A549 (cell line): ENCODE results near the gene TKTL1. TPM values are rescaled to one million over a fixed set of nuclear protein-coding genes. Genes with fewer than 3 reads are reported as not detected.

Source experiments
- ATAC-seq, 2 experiments: fragments of 200-7000 bp in 1 of 2; fragments of >200 bp in 1 of 2; cut with Nextera tagmentation in 1 of 2; cut with Tn5 transposase in 1 of 2; 3 replicates each; pipeline versions ENCODE4 v1.8.0 to v1.9.1; 2018 to 2020; ENCODE audit warnings: mild to moderate bottlenecking in 1 of 2, moderate library complexity in 1 of 2
- CTCF ChIA-PET: fragments of 300-600 bp; sonication (Branson Sonifier 250); formaldehyde crosslinking; extraction: SDS; loops from one replicate; lab custom pipeline; 2021; ENCODE audit warnings: antibody characterized with exemption, inconsistent platforms; lab: Yijun Ruan, JAX
- POLR2A ChIA-PET: fragments of 350-600 bp; formaldehyde crosslinking; extraction: SDS; loops from one replicate; lab custom pipeline; 2021; ENCODE audit warnings: antibody characterized with exemption, inconsistent platforms; lab: Yijun Ruan, JAX
- DNase-seq, 2 experiments: peaks; one replicate each; pipeline versions ENCODE4 v3.0.0 to v3.0.0-alpha.2; 2011 to 2016; ENCODE audit warnings: low read depth in 1 of 2, low spot score in 1 of 2
- FAIRE-seq: peaks from 2 replicates; lab custom pipeline; 2011; peaks lifted over from hg19 to GRCh38; lab: Jason Lieb, UNC
- H3K27ac ChIP-seq, 2 experiments: fragments of >200 bp; sonication (Bioruptor Twin); formaldehyde crosslinking; 3 replicates each; pipeline ENCODE4 v1.5.1; 2016 to 2017
- H3K4me1 ChIP-seq: fragments of >200 bp; sonication (Bioruptor Twin); formaldehyde crosslinking; 3 replicates; pipeline ENCODE4 v1.6.1; 2016
- H3K4me2 ChIP-seq: fragments of >200 bp; sonication (Bioruptor Twin); formaldehyde crosslinking; 3 replicates; pipeline ENCODE4 v1.6.1; 2016
- H3K4me3 ChIP-seq: fragments of >200 bp; sonication (Bioruptor Twin); formaldehyde crosslinking; 3 replicates; pipeline ENCODE4 v1.5.1; 2016
- H3K9me3 ChIP-seq: fragments of >200 bp; sonication (Bioruptor Twin); formaldehyde crosslinking; 3 replicates; pipeline ENCODE4 v1.6.1; 2016
- BCL3 ChIP-seq: fragments of >200 bp; sonication (Bioruptor Twin); formaldehyde crosslinking; IDR thresholded peaks from 3 replicates; pipeline ENCODE4 v1.6.1; 2016
- CBX2 ChIP-seq: fragments of 200-600 bp; sonication (generic); IDR thresholded peaks from 2 replicates; pipeline ENCODE4 v1.6.1; 2016; ENCODE audit warnings: low read depth, mild to moderate bottlenecking, borderline replicate concordance
- CBX8 ChIP-seq: fragments of 200-600 bp; sonication (generic); IDR thresholded peaks from 2 replicates; pipeline ENCODE4 v1.6.1; 2016
- CHD4 ChIP-seq: fragments of 200-600 bp; sonication (generic); IDR thresholded peaks from 2 replicates; pipeline ENCODE4 v1.6.1; 2016; ENCODE audit warnings: antibody characterized with exemption, mild to moderate bottlenecking, borderline replicate concordance
- EHF ChIP-seq: fragments of 250-450 bp; sonication (Bioruptor Pico); IDR thresholded peaks from 2 replicates; pipeline ENCODE4 v1.5.0; 2020; ENCODE audit warnings: mild to moderate bottlenecking
- EHMT2 ChIP-seq: fragments of 200-600 bp; sonication (generic); IDR thresholded peaks from 2 replicates; pipeline ENCODE4 v1.6.1; 2016; ENCODE audit warnings: antibody characterized with exemption, low read depth, mild to moderate bottlenecking, moderate library complexity
- EP300 ChIP-seq, 2 experiments: fragments of >200 bp; sonication (Bioruptor Twin); formaldehyde crosslinking; IDR thresholded peaks; 2 replicates in 1 of 2; 3 replicates in 1 of 2; pipeline ENCODE4 v1.6.1; 2016 to 2017
- ESRRA ChIP-seq: fragments of 150-350 bp; IDR thresholded peaks from 2 replicates; pipeline ENCODE4 v1.6.1; 2014; ENCODE audit warnings: mild to moderate bottlenecking, low read length, borderline replicate concordance
- FOSB ChIP-seq: fragments of 250-450 bp; sonication (Bioruptor Pico); IDR thresholded peaks from 2 replicates; pipeline ENCODE4 v1.5.0; 2020; ENCODE audit warnings: mild to moderate bottlenecking, moderate library complexity
- FOSL2 ChIP-seq, 2 experiments: fragments of 450-650 bp in 1 of 2; fragments of >200 bp in 1 of 2; sonication (Bioruptor Twin) in 1 of 2; formaldehyde crosslinking; IDR thresholded peaks; 2 replicates each; pipeline versions ENCODE4 v1.5.0 to v1.6.1; 2016 to 2020; ENCODE audit warnings: mild to moderate bottlenecking in 1 of 2, moderate library complexity in 1 of 2
- FOXS1 ChIP-seq: fragments of 250-450 bp; sonication (Bioruptor Pico); IDR thresholded peaks from 2 replicates; pipeline ENCODE4 v1.5.0; 2020; ENCODE audit warnings: mild to moderate bottlenecking, moderate library complexity
- HDAC2 ChIP-seq: fragments of 200-600 bp; sonication (generic); IDR thresholded peaks from 2 replicates; pipeline ENCODE4 v1.6.1; 2016
- HES2 ChIP-seq: fragments of >200 bp; sonication (Bioruptor Twin); formaldehyde crosslinking; IDR thresholded peaks from 2 replicates; pipeline ENCODE4 v1.6.1; 2016
- HMGXB4 ChIP-seq: fragments of 250-450 bp; sonication (Bioruptor Pico); IDR thresholded peaks from 2 replicates; pipeline ENCODE4 v1.5.0; 2021; ENCODE audit warnings: mild to moderate bottlenecking, moderate library complexity, borderline replicate concordance
- HOXA7 ChIP-seq: fragments of 250-450 bp; sonication (Bioruptor Pico); IDR thresholded peaks from 2 replicates; pipeline ENCODE4 v1.5.0; 2020; ENCODE audit warnings: mild to moderate bottlenecking, moderate library complexity
- HOXB13 ChIP-seq: fragments of 250-450 bp; sonication (Bioruptor Pico); IDR thresholded peaks from 2 replicates; pipeline ENCODE4 v1.5.0; 2020; ENCODE audit warnings: low read depth, mild to moderate bottlenecking, moderate library complexity
- JUN ChIP-seq, 2 experiments: fragments of >200 bp; sonication (Bioruptor Twin); formaldehyde crosslinking; IDR thresholded peaks; 2 replicates in 1 of 2; 3 replicates in 1 of 2; pipeline ENCODE4 v1.6.1; 2016 to 2017
- JUNB ChIP-seq: fragments of >200 bp; sonication (Bioruptor Twin); formaldehyde crosslinking; IDR thresholded peaks from 2 replicates; pipeline ENCODE4 v1.6.1; 2016
- KDM1A ChIP-seq: fragments of 200-600 bp; sonication (generic); IDR thresholded peaks from 2 replicates; pipeline ENCODE4 v1.6.1; 2016; ENCODE audit warnings: low read depth, mild to moderate bottlenecking
- KDM5A ChIP-seq: fragments of 200-600 bp; sonication (generic); IDR thresholded peaks from 2 replicates; pipeline ENCODE4 v1.6.1; 2016; ENCODE audit warnings: antibody characterized with exemption, mild to moderate bottlenecking
- MAFK ChIP-seq: fragments of 450-650 bp; IDR thresholded peaks from 2 replicates; pipeline ENCODE4 v1.6.1; 2014; ENCODE audit not compliant: partially characterized antibody
- MAZ ChIP-seq: fragments of 150-350 bp; IDR thresholded peaks from 2 replicates; pipeline ENCODE4 v1.6.1; 2014; ENCODE audit warnings: antibody characterized with exemption, low read depth, low read length, borderline replicate concordance
- NFE2L2 ChIP-seq: fragments of 150-350 bp; conservative IDR thresholded peaks from 2 replicates; pipeline ENCODE4 v1.6.1; 2014; ENCODE audit warnings: low read length
- NR3C1 ChIP-seq: fragments of >200 bp; sonication (Bioruptor Twin); formaldehyde crosslinking; IDR thresholded peaks from 3 replicates; pipeline ENCODE4 v1.6.1; 2017
- PHF8 ChIP-seq: fragments of 200-600 bp; sonication (generic); IDR thresholded peaks from 2 replicates; pipeline ENCODE4 v1.6.1; 2016; ENCODE audit warnings: low read depth, mild to moderate bottlenecking, antibody characterized with exemption, moderate library complexity, borderline replicate concordance
- POLR2AphosphoS2 ChIP-seq: conservative IDR thresholded peaks from 2 replicates; pipeline ENCODE4 v1.6.1; 2012; ENCODE audit warnings: low read length, improper control_type of control experiment, inconsistent platforms
- RARB ChIP-seq: fragments of 250-450 bp; sonication (Bioruptor Pico); IDR thresholded peaks from 2 replicates; pipeline ENCODE4 v1.8.0; 2021; ENCODE audit warnings: mild to moderate bottlenecking, moderate library complexity
- RCOR1 ChIP-seq: fragments of 150-350 bp; IDR thresholded peaks from 2 replicates; pipeline ENCODE4 v1.6.1; 2014; ENCODE audit warnings: antibody characterized with exemption, low read length, low read depth
- RNF2 ChIP-seq: fragments of 200-600 bp; sonication (generic); IDR thresholded peaks from 2 replicates; pipeline ENCODE4 v1.6.1; 2016; ENCODE audit warnings: low read depth, mild to moderate bottlenecking, antibody characterized with exemption, moderate library complexity, borderline replicate concordance
- SMC3 ChIP-seq: fragments of >200 bp; sonication (Bioruptor Twin); formaldehyde crosslinking; IDR thresholded peaks from 3 replicates; pipeline ENCODE4 v1.6.1; 2018; ENCODE audit warnings: inconsistent platforms
- SREBF2 ChIP-seq: fragments of 450-650 bp; IDR thresholded peaks from 2 replicates; pipeline ENCODE4 v1.6.1; 2014; ENCODE audit warnings: mild to moderate bottlenecking, moderate library complexity
- TFCP2L1 ChIP-seq: fragments of 250-450 bp; sonication (Bioruptor Pico); IDR thresholded peaks from 2 replicates; pipeline ENCODE4 v1.5.0; 2021; ENCODE audit warnings: mild to moderate bottlenecking
- TP53 ChIP-seq: fragments of 250-450 bp; sonication (Bioruptor Pico); IDR thresholded peaks from 2 replicates; pipeline ENCODE4 v1.5.0; 2021; ENCODE audit warnings: mild to moderate bottlenecking, moderate library complexity
- ZFP36 ChIP-seq: fragments of 450-650 bp; IDR thresholded peaks from 2 replicates; pipeline ENCODE4 v1.6.1; 2014; ENCODE audit warnings: borderline replicate concordance; ENCODE audit not compliant: partially characterized antibody
- ZNF302 ChIP-seq: fragments of 250-450 bp; sonication (Bioruptor Pico); IDR thresholded peaks from 2 replicates; pipeline ENCODE4 v1.9.0; 2021; ENCODE audit warnings: inconsistent platforms, mild to moderate bottlenecking, moderate library complexity
- ZSCAN20 ChIP-seq: fragments of 250-450 bp; sonication (Bioruptor Pico); IDR thresholded peaks from 2 replicates; pipeline ENCODE4 v1.8.0; 2022; ENCODE audit warnings: mild to moderate bottlenecking, moderate library complexity
- WGBS: methylation state at CpG from one replicate; pipeline ENCODE4 v1.1.6; 2017; ENCODE audit errors: missing lambda C conversion rate; 5-methylcytosine and 5-hydroxymethylcytosine counted together
- polyA plus RNA-seq, 4 experiments: library from polyadenylated mRNA; depleted of rRNA in 3 of 4; stranded (reverse); fragments of >200 nt; fragmentation: RNase III in 1 of 4; extraction: RNeasy Plus Mini Kit Qiagen cat#74134 plus additional on column Dnase treatment in 1 of 4; gene quantifications; 2 replicates in 3 of 4; 3 replicates in 1 of 4; pipeline ENCODE4 v1.2.3, GENCODE V29; 2011 to 2017
- TF ChIP-seq, protein P1 (sequence below): IDR thresholded peaks from 2 replicates; pipeline ENCODE4 v1.6.1; 2012; ENCODE audit warnings: low read depth, borderline replicate concordance
- TF ChIP-seq, protein P2 (sequence below): fragments of 250-450 bp; sonication (Bioruptor Pico); IDR thresholded peaks from 2 replicates; pipeline ENCODE4 v1.5.0; 2020; ENCODE audit warnings: low read depth, mild to moderate bottlenecking, moderate library complexity

Gene TKTL1
- polyA plus RNA-seq, 2 of the 4 experiments (the other 2 are of a cell fraction): 0.14 TPM; not detected in 1

DNA sequence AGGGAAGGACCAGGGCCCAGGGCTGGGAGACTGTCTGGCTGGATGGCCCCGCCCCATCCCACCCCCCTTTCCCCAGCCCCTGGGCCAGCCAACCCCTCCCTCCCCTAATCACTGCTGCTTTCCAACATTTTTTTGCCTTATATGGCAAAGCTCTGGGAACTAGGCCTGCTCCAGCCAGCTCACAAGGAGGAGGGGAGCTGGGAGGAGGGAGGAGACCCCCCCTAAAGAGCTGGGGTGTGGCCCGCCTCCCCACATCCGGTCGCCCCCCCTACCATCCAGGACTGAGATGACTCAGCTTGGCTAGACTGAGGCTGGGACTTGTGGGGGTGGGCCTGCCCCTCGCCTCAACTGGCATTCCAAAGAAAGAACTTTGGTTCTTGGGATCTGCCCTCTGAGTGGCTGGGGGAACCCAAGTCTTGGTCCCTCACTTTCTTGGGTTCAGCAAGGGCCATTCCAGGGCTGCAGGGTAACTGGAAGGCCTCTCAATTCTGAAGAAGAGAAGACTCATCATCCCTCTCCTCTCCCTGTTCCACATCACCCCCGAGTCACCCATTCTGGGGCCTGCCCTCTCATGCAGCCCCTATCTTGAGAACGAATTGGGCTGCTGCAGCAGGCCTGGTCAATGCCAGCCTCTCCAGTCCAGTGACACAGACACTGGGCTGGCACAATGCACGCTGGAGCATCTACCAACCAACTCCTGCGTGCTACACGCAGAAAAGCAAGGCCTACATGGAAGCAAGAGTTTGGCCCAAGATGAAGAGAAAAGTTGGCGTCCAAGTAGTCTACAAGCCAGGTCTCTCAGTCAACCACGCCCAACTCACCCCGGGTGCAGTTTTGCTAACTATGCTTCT, 74.1 kb downstream of the TKTL1 start:
- ChIA-PET CTCF (interaction anchor here (1.0 to 1.8 kb wide), 2 partner anchors 20 to 28 kb away, joined by 3 to 4 read pairs; partner anchors contain the start of gene RPL10), POLR2A (interaction anchor here (0.6 to 1.5 kb wide), 7 partner anchors 14 to 145 kb away, joined by 3 to 8 read pairs (median 3); partner anchors contain the start of gene RPL10)
- FAIRE-seq: peak; percentile 36
- TF ChIP-seq KDM1A (no peak), HES2 (no peak), POLR2AphosphoS2 (no peak), JUNB (0 out of 2 replicates have a peak, but pooled peaks have one; percentile 32), KDM5A (no peak), EP300 (IDR thresholded peaks at IDR 0.05) (0 out of 5 replicates have a peak, but pooled peaks of 1 of the 2 experiments have one; percentile 47), RARB (no peak), PHF8 (no peak), HDAC2 (no peak), FOXS1 (CRISPR knock-in tag) (no peak), BCL3 (no peak), SMC3 (no peak), NR3C1 (no peak), FOSB (CRISPR knock-in tag) (no peak), HOXB13 (CRISPR knock-in tag) (no peak), ESRRA (no peak), HOXA7 (no peak), CHD4 (no peak), CBX8 (no peak), TFCP2L1 (CRISPR knock-in tag) (no peak), TP53 (CRISPR knock-in tag) (0 out of 2 replicates have a peak, but pooled peaks have one; percentile 64), JUN (IDR thresholded peaks at IDR 0.05) (peak in 1 of 2 experiments; percentile 42; a peak in 2 of 5 replicates), MAFK (no peak), MAZ (no peak), ZFP36 (peak; percentile 77), EHF (CRISPR knock-in tag) (no peak), EHMT2 (no peak), RNF2 (no peak), NFE2L2 (no peak), ZSCAN20 (no peak), FOSL2 (IDR thresholded peaks at IDR 0.05) (peak; percentile 28; the same call in 1 of the 2 replicates), FOSL2 (CRISPR knock-in tag; IDR thresholded peaks at IDR 0.05) (peak; percentile 90), RCOR1 (no peak), HMGXB4 (CRISPR knock-in tag) (no peak), ZNF302 (CRISPR knock-in tag) (no peak), CBX2 (no peak), SREBF2 (no peak)
- TF ChIP-seq, protein P1, sequence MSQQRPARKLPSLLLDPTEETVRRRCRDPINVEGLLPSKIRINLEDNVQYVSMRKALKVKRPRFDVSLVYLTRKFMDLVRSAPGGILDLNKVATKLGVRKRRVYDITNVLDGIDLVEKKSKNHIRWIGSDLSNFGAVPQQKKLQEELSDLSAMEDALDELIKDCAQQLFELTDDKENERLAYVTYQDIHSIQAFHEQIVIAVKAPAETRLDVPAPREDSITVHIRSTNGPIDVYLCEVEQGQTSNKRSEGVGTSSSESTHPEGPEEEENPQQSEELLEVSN: no peak
- TF ChIP-seq, protein P2, sequence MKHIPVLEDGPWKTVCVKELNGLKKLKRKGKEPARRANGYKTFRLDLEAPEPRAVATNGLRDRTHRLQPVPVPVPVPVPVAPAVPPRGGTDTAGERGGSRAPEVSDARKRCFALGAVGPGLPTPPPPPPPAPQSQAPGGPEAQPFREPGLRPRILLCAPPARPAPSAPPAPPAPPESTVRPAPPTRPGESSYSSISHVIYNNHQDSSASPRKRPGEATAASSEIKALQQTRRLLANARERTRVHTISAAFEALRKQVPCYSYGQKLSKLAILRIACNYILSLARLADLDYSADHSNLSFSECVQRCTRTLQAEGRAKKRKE (CRISPR knock-in tag): no peak

More for the DNA sequence above, 74.1 kb downstream of the TKTL1 start:
- Histone ChIP-seq H3K4me3 (peak overlapping the region; percentile 98), H3K4me1 (peaks cover 57% of the 10 kb centered on the region), H3K9me3 (no peaks in the 10 kb centered on the region), H3K4me2 (peak overlapping the region; percentile 93), H3K27ac (peak overlapping the region; percentile 98 to 100)
- peak; percentile 55 to 93 for DNase-seq
- WGBS: 0% methylated on average over 9 of the region's 13 CpGs
- ATAC-seq: peak; percentile 12 to 17
